NCI-H187 (cell line): ENCODE results near the gene GUCA2A.

Experiments
- DNase-seq, 2 experiments: peaks; one replicate each; lab custom pipeline; 2025; lab: John Stamatoyannopoulos, UW

Gene GUCA2A

GRCh38 chr1:42176902-42177519 lies 12.5 kb upstream of the GUCA2A start:
- peak in 1 of 2 experiments; percentile 5 for DNase-seq

GRCh38 chr1:42175314-42176054 lies 10.9 kb upstream of the GUCA2A start:
- DNase-seq = no peak

- DNase-seq = no peak
These were observed 9.6 kb upstream of the GUCA2A start for GRCh38 chr1:42173961-42174735.

GRCh38 chr1:42173155-42173933 lies 8.8 kb upstream of the GUCA2A start:
- peak in 1 of 2 experiments; percentile 12 for DNase-seq

- no peak for DNase-seq
These were observed 8.0 kb upstream of the GUCA2A start for GRCh38 chr1:42172381-42173133.

GRCh38 chr1:42171679-42172266 lies 7.2 kb upstream of the GUCA2A start:
- no peak for DNase-seq

DNA sequence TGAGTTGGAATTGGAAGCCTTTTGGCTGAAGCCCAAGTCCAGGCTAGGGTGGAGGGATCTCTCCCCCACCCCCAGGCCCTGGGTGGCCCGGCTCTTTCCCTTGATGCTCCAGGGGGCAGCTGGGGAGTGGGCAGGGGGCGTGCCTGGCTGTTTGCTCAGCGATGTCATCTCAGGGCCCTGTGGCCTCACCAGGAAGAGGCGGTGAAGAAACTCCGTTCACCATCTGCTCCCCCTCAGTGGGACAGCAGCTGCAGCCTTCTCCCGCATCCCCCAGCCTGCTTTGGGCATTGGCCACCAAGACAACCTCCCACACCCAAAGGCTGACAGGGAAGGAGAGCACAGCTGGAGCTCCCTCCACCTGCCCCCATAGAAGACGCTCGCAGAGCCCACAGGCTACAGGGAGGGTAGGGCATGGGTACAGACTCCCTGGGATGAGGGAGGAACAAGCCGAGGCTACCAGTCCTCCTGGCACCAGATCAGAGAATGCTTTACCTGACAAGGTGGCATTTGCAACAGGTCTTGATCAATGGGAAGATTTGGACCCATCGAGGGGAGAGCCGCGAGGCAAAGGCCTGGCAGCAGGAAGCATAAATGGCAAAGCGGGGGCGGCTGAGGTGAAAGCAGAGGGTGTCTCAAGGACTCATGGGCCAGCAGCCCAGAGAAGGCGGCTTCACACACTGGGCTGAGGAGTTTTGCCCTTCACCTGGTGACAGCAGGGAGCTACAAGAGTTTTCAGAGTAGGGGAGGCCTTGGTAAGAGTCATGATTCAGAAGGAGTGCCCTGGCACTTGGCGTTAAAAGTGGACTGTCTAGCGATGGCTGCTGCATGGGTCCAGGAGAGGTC lies 6.5 kb upstream of the GUCA2A start:
- DNase-seq = no peak

- no peak for DNase-seq
These were observed 4.2 kb upstream of the GUCA2A start for GRCh38 chr1:42168763-42169162.

- no peak for DNase-seq
These were observed 3.8 kb upstream of the GUCA2A start for GRCh38 chr1:42168391-42168670.

DNA sequence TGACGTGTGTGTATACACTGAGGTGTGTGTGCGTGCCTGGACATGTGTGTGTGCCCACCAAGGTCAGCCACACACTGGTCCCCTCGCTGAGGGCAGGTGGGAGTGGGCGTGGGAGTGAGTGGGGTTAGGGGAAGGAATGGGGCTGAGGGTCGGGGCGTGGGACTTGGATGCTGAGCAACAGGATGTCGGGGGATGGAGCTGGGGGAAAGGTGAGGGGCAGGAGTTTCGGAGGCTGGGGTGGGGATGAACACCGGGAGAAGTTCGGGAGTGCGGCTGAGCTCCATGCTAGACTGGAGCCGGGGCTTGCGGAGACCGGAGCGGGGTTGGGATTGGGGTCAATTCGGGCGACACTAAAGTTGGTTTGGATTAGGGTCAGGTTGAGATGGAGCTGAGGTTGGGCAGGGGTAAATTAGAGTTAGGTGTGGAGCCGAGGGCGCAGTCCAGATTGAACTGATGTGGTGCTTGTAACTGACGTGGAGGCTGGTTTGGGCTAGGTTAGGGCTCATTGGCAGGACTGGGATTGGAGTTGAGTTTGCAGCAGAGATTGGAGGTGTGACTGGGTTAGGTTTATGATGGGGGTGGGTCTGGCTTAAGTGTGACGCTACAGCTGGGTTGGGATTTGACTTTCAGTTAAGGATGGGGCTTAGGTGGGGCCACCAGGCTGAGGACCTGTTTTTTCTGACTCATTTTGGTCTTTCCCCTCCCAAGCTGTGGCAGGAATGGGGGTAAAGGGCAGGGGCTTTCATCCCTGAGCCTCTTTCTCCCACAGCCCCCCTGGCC lies 3.3 kb upstream of the GUCA2A start:
- DNase-seq = no peak

DNA sequence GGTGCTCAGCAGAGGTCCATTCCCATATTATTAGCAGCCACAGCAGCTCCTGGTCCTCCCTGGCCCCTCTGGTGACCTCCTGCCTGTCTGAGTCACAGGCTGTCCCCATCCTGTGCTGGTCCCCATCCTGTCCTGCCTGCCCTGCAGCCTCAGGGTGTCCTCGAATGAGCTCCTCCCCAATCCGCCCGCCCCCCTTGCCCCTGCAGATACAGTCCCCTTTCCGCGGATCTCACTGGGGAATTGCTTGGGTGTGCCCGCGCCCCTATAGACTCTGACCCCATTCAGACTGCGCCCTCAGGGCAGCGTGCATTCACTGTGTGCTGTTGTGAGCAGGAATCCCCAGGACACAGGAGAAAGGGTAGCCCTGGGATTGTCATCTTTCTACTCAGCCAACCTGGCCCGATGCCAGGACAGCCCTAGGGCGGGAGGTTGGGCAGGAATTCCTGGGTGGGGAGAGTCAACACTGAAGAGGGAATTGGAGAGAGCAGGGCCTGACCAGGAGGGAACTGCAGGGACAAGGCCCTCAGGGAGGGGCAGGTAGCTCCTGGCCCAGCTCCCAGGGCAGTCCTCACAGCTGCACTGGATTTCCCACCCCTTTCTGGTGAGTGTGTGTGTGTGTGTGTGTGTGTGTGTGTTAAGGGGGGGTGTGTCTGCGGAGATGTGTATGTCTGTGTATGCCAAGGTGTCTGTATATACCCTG lies 1.1 kb upstream of the GUCA2A start:
- DNase-seq = peak; percentile 24 to 56

GRCh38 chr1:42163536-42164503 lies 725 bp downstream of the GUCA2A start:
- no peak for DNase-seq

- no peak for DNase-seq
These were observed 1.4 kb downstream of the GUCA2A start for GRCh38 chr1:42163114-42163513.

GRCh38 chr1:42162181-42162580 lies 2.4 kb downstream of the GUCA2A start:
- no peak for DNase-seq

GRCh38 chr1:42158189-42158588 lies 6.4 kb downstream of the GUCA2A start:
- no peak for DNase-seq

DNA sequence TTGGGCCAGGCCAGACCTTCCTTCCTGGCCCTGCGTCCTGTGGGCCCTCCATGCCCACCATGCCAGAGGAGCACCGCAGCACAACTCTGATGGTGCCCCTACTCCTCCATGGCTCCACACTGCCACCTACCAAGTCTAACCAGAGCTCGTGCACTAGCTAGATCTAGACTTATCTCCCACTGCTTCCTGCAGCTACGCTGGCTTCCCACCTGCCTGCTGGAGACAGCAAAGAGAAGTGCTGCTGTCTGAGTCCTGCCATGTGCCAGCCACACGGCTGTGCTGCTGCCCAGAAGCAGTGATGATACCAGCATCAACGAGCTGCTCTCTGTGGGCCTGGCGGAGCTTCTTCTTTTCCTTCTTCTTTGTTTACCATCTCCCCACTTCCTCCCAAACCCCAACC lies 6.9 kb downstream of the GUCA2A start:
- DNase-seq = no peak

GRCh38 chr1:42155362-42155761 lies 9.2 kb downstream of the GUCA2A start:
- DNase-seq = no peak

GRCh38 chr1:42154685-42155084 lies 9.9 kb downstream of the GUCA2A start:
- DNase-seq = no peak
